KOPT-K1 (cell line): ENCODE measurements around the gene RALGAPA1.
A peak's percentile ranks its signal among the peaks of the same experiment; 100 is the strongest.
"Not testable (repeated sequence)": the region's sequence is repeated elsewhere in the genome, so short reads cannot be mapped to it uniquely, and the experiment has no call there.

ENCODE experiments used
- H3K27ac ChIP-seq: fragments of 200-600 bp; sonication (generic); 2 replicates; pipeline ENCODE4 v1.5.1; 2016; ENCODE audit warnings: antibody characterized with exemption, mild to moderate bottlenecking, low read depth, low read length; ENCODE audit not compliant: poor library complexity, severe bottlenecking
- H3K36me3 ChIP-seq: fragments of 200-600 bp; sonication (generic); 2 replicates; pipeline ENCODE4 v1.5.1; 2017; ENCODE audit warnings: antibody characterized with exemption, mild to moderate bottlenecking, low read length, moderate library complexity; ENCODE audit not compliant: insufficient read depth
- H3K9me3 ChIP-seq: fragments of 200-600 bp; sonication (generic); 2 replicates; pipeline ENCODE4 v1.5.1; 2017; ENCODE audit warnings: antibody characterized with exemption, low read length, mild to moderate bottlenecking; ENCODE audit not compliant: insufficient read depth, poor library complexity, severe bottlenecking

Gene RALGAPA1

DNA sequence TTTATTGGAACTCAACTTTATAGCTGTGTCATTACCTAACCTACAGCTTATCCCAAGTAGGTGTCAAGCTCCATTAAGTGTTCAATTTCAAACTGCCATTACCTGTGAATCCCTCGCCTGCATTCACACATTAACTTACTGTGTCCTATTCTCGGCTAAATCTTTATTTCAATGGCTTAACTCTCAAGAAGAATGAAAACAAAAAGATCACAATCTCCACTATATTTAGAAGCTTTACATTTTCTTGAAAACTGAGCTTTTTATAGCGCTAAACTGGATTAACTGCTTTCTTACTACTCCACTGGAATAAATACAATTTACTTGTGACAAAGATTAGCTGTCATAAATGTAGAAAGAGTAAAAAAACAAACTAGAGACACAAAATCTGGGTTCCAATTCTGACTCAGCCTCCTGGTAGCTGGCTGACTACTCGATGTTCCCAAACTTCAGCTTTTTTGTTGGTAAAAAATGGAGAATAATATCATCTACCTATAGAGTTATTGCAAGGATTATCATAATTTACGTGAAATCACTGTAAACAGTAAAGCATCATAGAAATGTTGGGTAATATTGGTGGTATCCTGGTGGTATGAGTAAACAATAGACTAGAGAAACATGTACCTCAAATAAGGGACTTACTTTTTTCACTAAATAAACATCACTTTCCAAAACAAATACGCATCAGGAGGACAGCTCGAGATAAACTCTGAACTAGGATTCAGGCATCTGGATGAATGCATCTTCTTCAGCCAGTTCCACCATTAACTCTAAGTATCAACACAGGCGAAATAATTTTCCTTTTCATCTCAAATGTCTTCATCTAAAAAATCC lies 1.7 kb downstream of the RALGAPA1 start:
- Histone ChIP-seq H3K9me3 (no peaks in the 10 kb centered on the region), H3K36me3 (no peaks in the 10 kb centered on the region), H3K27ac (no peak overlapping the region)

- Histone ChIP-seq H3K36me3 (no peaks in the 10 kb centered on the region), H3K27ac (no peak overlapping the region), H3K9me3 (no peaks in the 10 kb centered on the region)
Measured at GRCh38 chr14:35806006-35806907, 2.8 kb downstream of the RALGAPA1 start.

DNA sequence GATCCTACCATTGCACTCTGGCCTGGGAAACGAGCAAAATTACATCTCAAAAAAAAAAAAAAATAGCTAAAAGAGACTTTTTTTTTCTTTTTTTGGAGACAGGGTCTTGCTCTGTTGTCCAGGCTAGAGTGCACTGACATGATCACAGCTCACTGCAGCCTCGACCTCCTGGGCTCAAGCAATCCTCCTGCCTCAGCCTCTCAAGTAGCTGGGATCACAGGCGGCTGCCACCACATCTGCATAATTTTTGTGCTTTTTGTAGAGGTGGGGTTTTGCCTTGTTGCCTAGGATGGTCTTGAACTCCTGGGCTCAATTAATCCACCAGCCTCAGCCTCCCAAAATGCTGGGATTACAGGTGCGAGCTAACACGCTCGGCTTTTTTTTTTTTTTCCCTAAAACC lies 11.3 kb downstream of the RALGAPA1 start:
- Histone ChIP-seq H3K27ac (no peak overlapping the region), H3K9me3 (no peaks in the 10 kb centered on the region), H3K36me3 (no peaks in the 10 kb centered on the region)

- H3K36me3 ChIP-seq = no peaks in the 10 kb centered on the region
- H3K9me3 ChIP-seq = no peaks in the 10 kb centered on the region
Measured at GRCh38 chr14:35789651-35790050, 19.4 kb downstream of the RALGAPA1 start.

GRCh38 chr14:35786856-35787255 lies 22.2 kb downstream of the RALGAPA1 start:
- no peaks in the 10 kb centered on the region for H3K36me3 ChIP-seq
- no peak overlapping the region for H3K27ac ChIP-seq
- H3K9me3 ChIP-seq = peaks cover 1% of the 10 kb centered on the region

More at GRCh38 chr14:35789651-35790050, 19.4 kb downstream of the RALGAPA1 start:
- no peak overlapping the region for H3K27ac ChIP-seq

DNA sequence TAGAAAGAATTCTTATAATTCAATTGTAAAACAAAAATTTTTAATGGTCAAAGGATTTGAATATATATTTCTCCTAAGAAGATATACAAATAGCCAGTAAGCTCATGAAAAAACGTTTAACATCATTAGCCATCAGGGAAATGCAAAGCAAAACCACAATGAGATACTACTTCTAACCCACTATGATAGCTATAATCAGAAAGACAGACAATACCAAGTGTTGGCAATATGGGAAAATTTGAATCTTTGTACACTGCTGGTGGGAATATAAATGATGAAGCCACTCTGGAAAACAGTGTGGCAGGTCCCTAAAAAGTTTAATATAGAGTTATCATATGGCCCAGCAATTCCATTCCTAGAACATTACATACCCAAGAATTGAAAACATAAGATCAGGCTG lies 25.4 kb downstream of the RALGAPA1 start:
- no peaks in the 10 kb centered on the region for H3K36me3 ChIP-seq
- H3K9me3 ChIP-seq = peaks cover 9% of the 10 kb centered on the region
- H3K27ac ChIP-seq = no peak overlapping the region

DNA sequence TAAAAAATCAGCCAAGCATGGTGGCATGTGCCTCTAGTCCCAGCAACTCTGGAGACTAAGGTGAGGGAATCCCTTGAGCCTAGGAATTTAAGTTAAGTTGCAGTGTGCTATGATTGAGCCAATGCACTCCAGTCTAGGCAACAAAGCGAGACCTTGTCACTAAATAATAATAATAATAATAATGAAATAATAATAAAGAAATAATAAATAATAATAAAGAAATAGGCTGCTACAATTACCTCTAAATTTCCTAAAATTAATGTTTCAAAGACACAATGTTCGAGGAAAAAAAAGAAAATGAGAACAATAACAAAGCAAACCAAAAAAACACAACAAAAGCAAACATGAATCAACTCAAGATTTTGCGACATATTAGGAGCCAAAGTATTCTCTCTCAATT lies 29.7 kb downstream of the RALGAPA1 start:
- Histone ChIP-seq H3K9me3 (peaks cover 9% of the 10 kb centered on the region), H3K36me3 (no peaks in the 10 kb centered on the region), H3K27ac (no peak overlapping the region)

GRCh38 chr14:35777550-35777949 lies 31.5 kb downstream of the RALGAPA1 start:
- H3K27ac ChIP-seq, H3K9me3 ChIP-seq, H3K36me3 ChIP-seq: not testable (repeated sequence)

- Histone ChIP-seq H3K9me3 (peaks cover 8% of the 10 kb centered on the region), H3K36me3 (no peaks in the 10 kb centered on the region), H3K27ac (no peak overlapping the region)
Measured at GRCh38 chr14:35776823-35777222, 32.3 kb downstream of the RALGAPA1 start.

- H3K36me3 ChIP-seq, H3K27ac ChIP-seq, H3K9me3 ChIP-seq: not testable (repeated sequence)
Measured at GRCh38 chr14:35776085-35776484, 33.0 kb downstream of the RALGAPA1 start.

- Histone ChIP-seq H3K36me3 (no peaks in the 10 kb centered on the region), H3K27ac (peak overlapping the region; percentile 41), H3K9me3 (no peaks in the 10 kb centered on the region)
Measured at GRCh38 chr14:35766700-35767082, 42.4 kb downstream of the RALGAPA1 start.

DNA sequence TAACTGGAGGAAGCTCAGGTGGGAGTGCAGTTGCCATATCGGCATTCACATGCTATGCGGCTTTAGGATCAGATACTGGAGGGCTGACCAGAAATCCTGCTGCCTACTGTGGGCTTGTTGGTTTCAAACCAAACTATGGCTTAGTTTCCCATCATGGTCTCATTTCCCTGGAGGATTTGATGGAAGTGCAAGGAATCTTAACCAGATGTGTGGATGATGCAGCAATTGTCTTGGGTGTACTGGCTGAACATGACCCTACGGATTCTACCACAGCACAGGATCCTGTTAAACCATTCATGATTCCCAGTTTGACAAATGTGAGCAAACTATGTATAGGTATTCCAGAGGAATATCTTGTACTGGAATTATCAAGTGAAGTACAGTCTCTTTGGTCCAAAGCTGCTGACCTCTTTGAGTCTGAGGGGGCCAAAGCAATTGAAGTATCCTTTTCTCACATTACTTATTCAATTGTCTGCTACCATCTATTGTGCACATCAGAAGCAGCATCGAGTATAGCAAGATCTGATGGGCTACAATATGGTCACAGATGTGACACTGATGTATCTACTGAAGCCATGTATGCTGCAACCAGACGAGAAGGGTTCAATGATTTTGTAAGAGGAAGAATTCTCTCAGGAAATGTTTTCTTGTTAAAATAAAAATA lies 42.9 kb downstream of the RALGAPA1 start:
- no peaks in the 10 kb centered on the region for H3K36me3 ChIP-seq
- H3K27ac ChIP-seq = peak overlapping the region; percentile 41
- no peaks in the 10 kb centered on the region for H3K9me3 ChIP-seq

DNA sequence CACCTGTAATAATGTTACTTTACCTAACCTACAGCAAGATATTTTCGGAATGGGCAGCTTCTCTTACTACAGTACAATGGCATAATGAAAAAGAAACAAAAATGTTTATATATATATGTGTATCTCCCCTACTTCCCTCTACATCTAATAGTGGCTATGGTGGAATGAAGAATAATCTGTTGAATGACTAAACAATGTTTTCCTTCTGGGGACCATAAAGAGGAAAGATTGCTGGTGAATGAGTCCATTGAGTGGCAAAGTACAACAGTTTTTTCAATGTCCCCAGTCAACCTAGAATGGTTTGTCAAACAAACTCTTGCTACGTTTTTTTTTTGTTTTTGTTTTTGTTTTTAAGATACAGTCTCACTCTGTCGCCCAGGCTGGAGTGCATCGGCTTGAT lies 47.2 kb downstream of the RALGAPA1 start:
- Histone ChIP-seq H3K27ac (no peak overlapping the region), H3K36me3 (no peaks in the 10 kb centered on the region), H3K9me3 (no peaks in the 10 kb centered on the region)

- Histone ChIP-seq H3K36me3 (peaks cover 14% of the 10 kb centered on the region), H3K27ac (no peak overlapping the region), H3K9me3 (no peaks in the 10 kb centered on the region)
Measured at GRCh38 chr14:35760143-35760542, 49.0 kb downstream of the RALGAPA1 start.

DNA sequence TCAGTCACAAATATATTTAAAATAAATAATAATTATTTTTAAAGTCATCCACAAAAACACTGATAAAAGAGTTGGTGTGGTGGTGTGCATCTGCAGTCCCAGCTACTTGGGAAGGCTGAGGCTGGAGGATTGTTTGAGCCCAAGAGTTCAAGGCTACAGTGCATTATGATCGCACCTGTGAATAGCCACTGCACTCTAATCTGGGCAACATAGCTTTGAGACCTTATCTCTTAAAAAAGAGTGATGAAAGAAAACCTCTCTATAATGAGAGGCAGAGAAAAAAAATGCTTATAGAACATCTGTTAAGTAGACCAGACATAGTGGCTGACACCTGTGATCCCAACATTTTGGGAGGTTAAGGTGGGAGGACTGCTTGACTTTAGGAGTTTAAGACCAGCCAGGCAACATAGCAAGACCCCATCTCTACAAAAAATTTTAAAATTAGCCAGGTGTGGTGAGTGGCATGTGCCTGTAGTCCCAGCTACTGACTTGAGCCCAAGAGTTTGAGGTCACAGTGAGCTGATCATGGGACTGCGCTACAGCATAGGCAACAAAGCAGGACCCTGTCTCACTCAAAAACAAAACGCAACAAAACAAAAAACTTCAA lies 50.5 kb downstream of the RALGAPA1 start:
- H3K27ac ChIP-seq = no peak overlapping the region
- peaks cover 9% of the 10 kb centered on the region for H3K9me3 ChIP-seq
- peaks cover 24% of the 10 kb centered on the region for H3K36me3 ChIP-seq
